Measurements from ENCODE around the gene ANGEL1. TPM values are rescaled to one million over a fixed set of nuclear protein-coding genes. Genes with fewer than 3 reads are reported as not detected.
A peak's percentile ranks its signal among the peaks of the same experiment; 100 is the strongest.

The ANGEL1 gene
- total and polyA plus RNA-seq, 2 of the 8 experiments (the other 6 are each of a cell fraction or from before 2014, with no cell fraction given), result 26.8 to 27.2 TPM

GRCh38 chr14:76772300-76773187 lies 40.1 kb downstream of the ANGEL1 start:
- Histone ChIP-seq H3K14ac (ENCODE audit: insufficient read length) (no peak overlapping the region), H2BK20ac (ENCODE audit: low read length) (no peak overlapping the region), H2BK5ac (ENCODE audit: low read depth, low read length) (peak overlapping the region; percentile 2; the same call in 1 of the 2 replicates), H3K9me3 (ENCODE audit: insufficient read depth in 2 of 2, low read depth in 1 of 2, low read length in 1 of 2) (no peaks in the 10 kb centered on the region; a peak in 1 of 4 replicates), H2BK12ac (ENCODE audit: low read depth, low read length) (no peak overlapping the region), H4K8ac (ENCODE audit: extremely low read depth, insufficient read depth, low read length) (peak overlapping the region; percentile 19), H3K23ac (ENCODE audit: insufficient read length) (no peak overlapping the region), H3K9ac (replicated peaks in 1 of 4; ENCODE audit: extremely low read depth in 1 of 4, low read depth in 3 of 4, low read length in 3 of 4) (no peak overlapping the region), H3K4me3 (ENCODE audit: extremely low read depth in 1 of 4, insufficient read depth in 2 of 4, low read depth in 3 of 4, low read length in 4 of 4) (no peak overlapping the region), H3K79me2 (ENCODE audit: control insufficient read depth in 1 of 2, insufficient read depth in 2 of 2, low read length in 2 of 2) (no peaks in the 10 kb centered on the region), H4K91ac (replicated peaks; ENCODE audit: insufficient read length, low read length) (peak overlapping the region; percentile 49), H3K23me2 (ENCODE audit: low read depth, low read length) (no peaks in the 10 kb centered on the region; the same call in 1 of the 2 replicates), H3K4me1 (replicated peaks in 1 of 4; ENCODE audit: control insufficient read depth in 3 of 4, insufficient read depth in 4 of 4, low read length in 3 of 4) (peaks cover 0 to 29% (median 19%) of the 10 kb centered on the region in 4 experiments; a peak in 5 of 7 replicates), H3K4ac (replicated peaks; ENCODE audit: insufficient read length, low read depth, low read length) (no peak overlapping the region), H3K27ac (ENCODE audit: low read depth, low read length) (no peak overlapping the region), H3K56ac (replicated peaks; ENCODE audit: insufficient read length, low read depth, low read length) (no peak overlapping the region), H4K20me1 (replicated peaks in 1 of 2; ENCODE audit: control insufficient read depth in 1 of 2, insufficient read depth in 2 of 2, low read length in 2 of 2) (no peaks in the 10 kb centered on the region), H3K79me1 (ENCODE audit: low read depth, low read length) (no peaks in the 10 kb centered on the region), H3K27me3 (replicated peaks in 1 of 4; ENCODE audit: control insufficient read depth in 3 of 4, extremely low read depth in 1 of 4, insufficient read depth in 3 of 4, low read length in 3 of 4) (peaks cover 0 to 5% (median 2%) of the 10 kb centered on the region in 4 experiments; a peak in 4 of 7 replicates), H3K4me2 (ENCODE audit: insufficient read depth in 1 of 2, low read depth in 2 of 2, low read length in 2 of 2) (peak overlapping the region in 1 of 2 experiments; percentile 8; a peak in 1 of 4 replicates), H3K36me3 (ENCODE audit: control insufficient read depth in 2 of 4, insufficient read depth in 4 of 4, low read length in 3 of 4) (no peaks in the 10 kb centered on the region), H2AFZ (ENCODE audit: low read length) (peak overlapping the region; percentile 52; the same call in 1 of the 2 replicates), H2BK15ac (ENCODE audit: low read length) (no peak overlapping the region), H4K5ac (ENCODE audit: insufficient read length, low read depth, low read length) (no peak overlapping the region), H2AK5ac (ENCODE audit: low read depth, low read length) (no peak overlapping the region), H2BK120ac (replicated peaks; ENCODE audit: low read depth, low read length) (no peak overlapping the region), H3K18ac (ENCODE audit: extremely low read depth, low read length) (0 out of 2 replicates have a peak overlapping the region, but pooled peaks have one; percentile 19)
- ChIA-PET CTCF (ENCODE audit: partially characterized antibody) (interaction anchor here (0.6 to 9.2 kb wide), 8 partner anchors 9 to 107 kb away, joined by 3 to 128 read pairs (median 4); no protein-coding TSS in a partner anchor), POLR2A (ENCODE audit: partially characterized antibody) (interaction anchor here (1.1 to 3.3 kb wide), 6 partner anchors 8 to 88 kb away, joined by 3 to 20 read pairs (median 4); partner anchors contain the start of gene VASH1)
- FAIRE-seq (no peak), DNase-seq (ENCODE audit: low read depth in 1 of 2, low spot score in 2 of 2) (peak in 1 of 2 experiments; percentile 49)
- no peak for TF ChIP-seq SRF (IDR thresholded peaks at IDR 0.05; ENCODE audit: low read depth, low read length)
- TF ChIP-seq MAFK (IDR thresholded peaks at IDR 0.05; ENCODE audit: low read depth, low read length), result no peak
- TF ChIP-seq RBBP5 (IDR thresholded peaks at IDR 0.05; ENCODE audit: borderline replicate concordance, low read depth, low read length), result 0 out of 2 replicates have a peak, but pooled peaks have one; percentile 29
- WGBS, 2 experiments (ENCODE audit: extremely low coverage in 1 of 2, insufficient coverage in 1 of 2, insufficient read length in 1 of 2, insufficient replicate concordance in 2 of 2, low coverage in 1 of 2, low lambda C conversion rate in 2 of 2, missing lambda C conversion rate in 1 of 2), result 78% methylated on average over 12 of the region's 13 CpGs; no CpG with 5 or more reads in 1 of the 2 experiments

Measured in H1 (cell line).